ENCODE data around the gene TBRG4.

GRCh38 chr7:45071528-45071927 is 40.0 kb downstream of the TBRG4 start:
- TF ChIP-seq BACH2 (CRISPR knock-in tag; IDR thresholded peaks at IDR 0.05; ENCODE audit: borderline replicate concordance) (no peak), ZC3H10 (CRISPR knock-in tag; IDR thresholded peaks at IDR 0.05) (no peak), ESRRG (CRISPR knock-in tag; IDR thresholded peaks at IDR 0.05) (no peak), ARNTL (CRISPR knock-in tag; IDR thresholded peaks at IDR 0.05; ENCODE audit: borderline replicate concordance, low read depth) (no peak), ISL1 (CRISPR knock-in tag; IDR thresholded peaks at IDR 0.05) (no peak), ZNF565 (CRISPR knock-in tag; conservative IDR thresholded peaks at IDR 0.05; ENCODE audit: low read depth) (no peak), CSDC2 (CRISPR knock-in tag; IDR thresholded peaks at IDR 0.05) (no peak), GLIS3 (CRISPR knock-in tag; IDR thresholded peaks at IDR 0.05) (no peak), ZNF70 (CRISPR knock-in tag; IDR thresholded peaks at IDR 0.05) (no peak), CREB5 (CRISPR knock-in tag; IDR thresholded peaks at IDR 0.05; ENCODE audit: low read depth) (no peak)
- TF ChIP-seq, protein P1, sequence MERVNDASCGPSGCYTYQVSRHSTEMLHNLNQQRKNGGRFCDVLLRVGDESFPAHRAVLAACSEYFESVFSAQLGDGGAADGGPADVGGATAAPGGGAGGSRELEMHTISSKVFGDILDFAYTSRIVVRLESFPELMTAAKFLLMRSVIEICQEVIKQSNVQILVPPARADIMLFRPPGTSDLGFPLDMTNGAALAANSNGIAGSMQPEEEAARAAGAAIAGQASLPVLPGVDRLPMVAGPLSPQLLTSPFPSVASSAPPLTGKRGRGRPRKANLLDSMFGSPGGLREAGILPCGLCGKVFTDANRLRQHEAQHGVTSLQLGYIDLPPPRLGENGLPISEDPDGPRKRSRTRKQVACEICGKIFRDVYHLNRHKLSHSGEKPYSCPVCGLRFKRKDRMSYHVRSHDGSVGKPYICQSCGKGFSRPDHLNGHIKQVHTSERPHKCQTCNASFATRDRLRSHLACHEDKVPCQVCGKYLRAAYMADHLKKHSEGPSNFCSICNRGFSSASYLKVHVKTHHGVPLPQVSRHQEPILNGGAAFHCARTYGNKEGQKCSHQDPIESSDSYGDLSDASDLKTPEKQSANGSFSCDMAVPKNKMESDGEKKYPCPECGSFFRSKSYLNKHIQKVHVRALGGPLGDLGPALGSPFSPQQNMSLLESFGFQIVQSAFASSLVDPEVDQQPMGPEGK (CRISPR knock-in tag; IDR thresholded peaks at IDR 0.05; ENCODE audit: borderline replicate concordance) = no peak
